ENCODE measurements around the gene NFATC2. TPM values are rescaled to one million over a fixed set of nuclear protein-coding genes. Genes with fewer than 3 reads are reported as not detected.

NFATC2 gene
- total RNA-seq, 1 donor from 2014 or later = 4.2 TPM

DNA sequence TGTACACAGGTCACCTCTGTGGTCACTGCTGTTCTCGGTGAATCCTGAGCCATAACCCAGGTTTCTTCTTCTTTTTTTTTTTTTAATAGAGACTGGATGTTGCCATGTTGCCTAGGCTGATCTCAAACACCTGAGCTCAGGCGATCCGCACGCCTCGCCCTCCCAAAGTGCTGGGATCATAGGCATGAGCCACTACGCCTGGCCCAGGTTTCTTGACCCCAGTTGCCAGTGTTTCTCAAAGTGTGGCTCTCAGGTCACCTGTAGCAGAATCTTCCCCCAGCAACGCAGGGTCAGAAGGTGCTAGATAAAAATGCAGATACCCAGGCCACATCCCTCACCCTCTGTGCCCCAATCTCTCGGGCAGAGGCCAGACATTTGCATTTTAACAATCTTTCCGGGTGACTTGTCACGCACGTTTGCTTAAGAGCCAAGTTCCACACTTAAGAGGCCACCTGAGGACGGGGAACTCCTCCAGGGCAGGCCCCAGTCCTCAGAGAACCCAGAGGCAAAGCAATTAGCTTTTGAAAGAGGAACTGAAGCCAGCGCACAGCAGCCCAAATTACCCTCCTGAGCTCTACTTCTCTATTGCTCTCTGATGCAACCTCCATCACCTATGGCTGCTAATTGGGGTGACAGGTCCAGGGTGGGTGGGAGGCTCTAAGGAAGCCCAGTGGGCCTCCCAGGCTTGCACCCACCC lies 81.8 kb downstream of the NFATC2 start:
- Histone ChIP-seq H3K4me1 (peaks cover 33% of the 10 kb centered on the region), H3K4me3 (no peak overlapping the region), H3K36me3 (no peaks in the 10 kb centered on the region), H3K27me3 (ENCODE audit: low read depth) (no peaks in the 10 kb centered on the region), H3K27ac (replicated peaks) (no peak overlapping the region), H3K9me3 (replicated peaks) (no peaks in the 10 kb centered on the region)
- no peak for DNase-seq
- intact Hi-C loops (cut with micrococcal nuclease) = no loop called here
- TF ChIP-seq, protein P1, sequence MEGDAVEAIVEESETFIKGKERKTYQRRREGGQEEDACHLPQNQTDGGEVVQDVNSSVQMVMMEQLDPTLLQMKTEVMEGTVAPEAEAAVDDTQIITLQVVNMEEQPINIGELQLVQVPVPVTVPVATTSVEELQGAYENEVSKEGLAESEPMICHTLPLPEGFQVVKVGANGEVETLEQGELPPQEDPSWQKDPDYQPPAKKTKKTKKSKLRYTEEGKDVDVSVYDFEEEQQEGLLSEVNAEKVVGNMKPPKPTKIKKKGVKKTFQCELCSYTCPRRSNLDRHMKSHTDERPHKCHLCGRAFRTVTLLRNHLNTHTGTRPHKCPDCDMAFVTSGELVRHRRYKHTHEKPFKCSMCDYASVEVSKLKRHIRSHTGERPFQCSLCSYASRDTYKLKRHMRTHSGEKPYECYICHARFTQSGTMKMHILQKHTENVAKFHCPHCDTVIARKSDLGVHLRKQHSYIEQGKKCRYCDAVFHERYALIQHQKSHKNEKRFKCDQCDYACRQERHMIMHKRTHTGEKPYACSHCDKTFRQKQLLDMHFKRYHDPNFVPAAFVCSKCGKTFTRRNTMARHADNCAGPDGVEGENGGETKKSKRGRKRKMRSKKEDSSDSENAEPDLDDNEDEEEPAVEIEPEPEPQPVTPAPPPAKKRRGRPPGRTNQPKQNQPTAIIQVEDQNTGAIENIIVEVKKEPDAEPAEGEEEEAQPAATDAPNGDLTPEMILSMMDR (IDR thresholded peaks at IDR 0.05; ENCODE audit: borderline replicate concordance) = no peak

DNA sequence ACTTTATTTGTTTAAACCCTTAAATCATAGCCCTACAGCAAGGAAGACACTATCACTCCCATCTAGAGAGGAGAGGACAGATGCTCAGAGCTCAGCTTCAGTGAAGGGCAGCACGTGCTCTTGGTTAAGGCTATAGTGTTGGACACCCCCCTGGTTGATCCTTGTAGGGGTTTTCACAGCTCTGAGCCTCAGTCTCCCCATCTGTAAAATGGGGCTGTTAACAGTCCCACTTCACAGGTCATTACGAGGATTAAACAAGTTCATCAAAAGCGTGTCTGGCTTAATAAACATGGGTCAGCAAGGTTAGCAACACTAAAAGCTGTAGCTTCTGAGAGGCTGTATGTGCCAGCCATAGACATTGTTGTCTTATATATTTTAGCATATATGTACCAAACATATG lies 82.4 kb downstream of the NFATC2 start:
- no peaks in the 10 kb centered on the region for H3K9me3 ChIP-seq (replicated peaks)
- intact Hi-C loops (cut with micrococcal nuclease) = no loop called here
- H3K4me1 ChIP-seq = peaks cover 35% of the 10 kb centered on the region

DNA sequence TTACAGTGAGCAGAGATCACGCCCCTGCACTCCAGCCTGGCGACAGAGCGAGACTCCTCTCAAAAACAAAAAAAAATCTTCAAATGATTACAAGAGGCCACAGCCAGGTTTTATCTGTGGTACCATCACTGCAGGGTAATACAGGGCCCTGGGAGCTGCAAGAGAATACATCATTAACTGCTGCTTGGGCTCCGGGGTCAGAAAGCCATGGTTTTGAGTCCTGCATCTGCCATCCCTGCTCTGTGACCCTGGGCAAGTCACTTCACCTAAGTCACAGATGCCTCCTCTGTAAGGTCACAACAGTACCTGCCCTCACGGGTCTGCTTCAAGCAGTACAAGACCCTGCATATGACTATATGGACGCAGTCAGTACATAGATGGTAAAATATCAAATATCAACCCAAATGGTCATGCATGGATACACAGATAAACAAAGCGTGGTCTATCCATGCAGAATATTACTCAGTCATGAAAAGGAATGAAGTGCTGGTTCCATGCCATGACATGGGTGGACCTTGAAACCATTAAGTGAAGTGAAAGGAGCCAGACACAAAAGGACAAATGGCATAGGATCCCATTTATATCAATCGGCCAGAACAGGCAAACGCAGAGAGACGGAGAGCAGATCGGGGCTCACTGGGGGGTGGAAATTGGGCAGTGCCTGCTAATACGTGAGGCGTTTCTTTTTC lies 83.6 kb downstream of the NFATC2 start:
- DNase-seq = no peak
- peaks cover 36% of the 10 kb centered on the region for H3K4me1 ChIP-seq
- TF ChIP-seq, protein P1 (IDR thresholded peaks at IDR 0.05; ENCODE audit: borderline replicate concordance) = no peak
- no peak overlapping the region for H3K4me3 ChIP-seq
- H3K27ac ChIP-seq (replicated peaks) = no peak overlapping the region
- intact Hi-C loops (cut with micrococcal nuclease) = no loop called here
- no peaks in the 10 kb centered on the region for H3K9me3 ChIP-seq (replicated peaks)
- peaks cover 4% of the 10 kb centered on the region for H3K36me3 ChIP-seq
- H3K27me3 ChIP-seq (ENCODE audit: low read depth) = no peaks in the 10 kb centered on the region

More for the DNA sequence above, 82.4 kb downstream of the NFATC2 start:
- H3K27me3 ChIP-seq (ENCODE audit: low read depth) = no peaks in the 10 kb centered on the region
- TF ChIP-seq, protein P1 (IDR thresholded peaks at IDR 0.05; ENCODE audit: borderline replicate concordance) = no peak
- DNase-seq = no peak
- H3K4me3 ChIP-seq = no peak overlapping the region
- no peak overlapping the region for H3K27ac ChIP-seq (replicated peaks)
- no peaks in the 10 kb centered on the region for H3K36me3 ChIP-seq

DNA sequence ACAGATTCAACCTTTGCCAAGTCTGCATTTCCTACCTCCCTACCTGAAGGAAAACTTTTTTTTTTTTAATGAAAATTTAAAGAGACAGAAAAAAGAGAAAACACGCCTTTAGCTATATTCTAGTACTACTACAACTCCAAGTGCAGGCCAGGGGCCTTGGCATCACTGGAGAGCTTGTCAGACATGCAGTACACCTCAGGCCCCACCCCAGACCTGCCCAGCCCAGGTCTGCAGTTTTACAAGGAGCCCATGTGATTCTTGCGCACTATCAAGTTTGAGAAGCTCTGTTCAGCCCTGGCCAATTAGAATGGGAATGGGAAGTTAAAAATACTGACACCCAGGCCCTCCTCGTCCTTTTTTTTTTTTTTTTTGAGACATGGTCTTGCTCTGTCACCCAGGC lies 85.0 kb downstream of the NFATC2 start:
- H3K9me3 ChIP-seq (replicated peaks) = no peaks in the 10 kb centered on the region
- H3K27me3 ChIP-seq (ENCODE audit: low read depth) = no peaks in the 10 kb centered on the region
- TF ChIP-seq, protein P1 (IDR thresholded peaks at IDR 0.05; ENCODE audit: borderline replicate concordance) = no peak
- H3K4me1 ChIP-seq = peaks cover 24% of the 10 kb centered on the region
- no peak overlapping the region for H3K4me3 ChIP-seq
- no peak for DNase-seq
- no peak overlapping the region for H3K27ac ChIP-seq (replicated peaks)
- peaks cover 4% of the 10 kb centered on the region for H3K36me3 ChIP-seq
- intact Hi-C loops (cut with micrococcal nuclease) = no loop called here

DNA sequence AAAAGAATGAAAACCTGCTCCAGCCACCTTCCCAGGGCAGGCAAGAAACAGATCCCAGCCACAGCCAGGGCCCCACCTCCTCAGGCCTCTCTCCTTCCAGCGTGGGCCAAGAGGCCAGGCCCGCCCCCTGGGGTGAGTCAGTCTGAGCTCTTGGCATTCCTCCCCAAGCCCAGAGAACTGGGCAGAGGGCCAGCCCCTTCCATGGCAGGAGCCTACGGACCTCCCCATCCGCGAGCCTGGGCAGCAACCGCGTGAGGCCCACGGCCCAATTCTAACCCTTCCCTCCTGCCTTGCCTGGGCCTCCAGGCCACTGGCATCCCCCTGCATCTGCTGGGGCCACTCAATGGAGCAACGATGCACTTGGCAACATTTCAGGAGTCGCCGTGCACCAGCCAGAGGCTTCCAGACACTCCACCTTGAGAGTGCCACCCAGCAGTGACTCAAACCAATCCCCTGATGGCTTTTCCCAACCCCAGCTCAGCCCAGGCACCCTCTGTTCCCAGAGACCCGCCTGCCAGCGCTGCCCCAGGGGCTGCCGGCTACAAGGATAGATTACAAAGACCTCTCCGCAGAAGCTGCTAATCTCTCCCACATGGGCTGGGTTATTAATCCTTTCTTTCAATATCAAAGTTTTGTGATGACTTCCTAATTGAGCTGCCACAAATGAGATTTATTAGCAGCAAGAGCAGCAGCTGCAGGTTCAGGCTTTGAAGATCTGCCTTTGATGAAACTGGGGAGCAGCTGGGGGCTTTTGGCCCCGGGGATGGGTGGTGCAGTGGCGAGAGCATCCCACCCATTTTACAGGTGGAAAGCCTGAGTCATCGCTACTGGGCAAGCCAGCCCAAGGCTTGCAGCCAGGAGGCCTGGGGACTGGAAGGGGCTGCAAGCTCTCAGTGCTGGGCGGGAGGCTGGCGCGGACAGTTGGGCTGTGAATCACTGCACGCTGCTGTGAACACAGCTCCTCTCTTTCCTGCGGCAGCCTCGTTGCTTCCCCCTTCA lies 85.7 kb downstream of the NFATC2 start:
- DNase-seq = peak; percentile 95
- Histone ChIP-seq H3K36me3 (peaks cover 4% of the 10 kb centered on the region), H3K27me3 (ENCODE audit: low read depth) (no peaks in the 10 kb centered on the region), H3K4me1 (peaks cover 22% of the 10 kb centered on the region), H3K4me3 (peak overlapping the region; percentile 16), H3K9me3 (replicated peaks) (no peaks in the 10 kb centered on the region), H3K27ac (replicated peaks) (peak overlapping the region; percentile 69)
- TF ChIP-seq, protein P1 (IDR thresholded peaks at IDR 0.05; ENCODE audit: borderline replicate concordance) = no peak
- intact Hi-C loops (cut with micrococcal nuclease) = no loop called here
